ENCODE measurements around the gene ITCH.
"Not testable (repeated sequence)": the region's sequence is repeated elsewhere in the genome, so short reads cannot be mapped to it uniquely, and the experiment has no call there.

Gene ITCH

DNA sequence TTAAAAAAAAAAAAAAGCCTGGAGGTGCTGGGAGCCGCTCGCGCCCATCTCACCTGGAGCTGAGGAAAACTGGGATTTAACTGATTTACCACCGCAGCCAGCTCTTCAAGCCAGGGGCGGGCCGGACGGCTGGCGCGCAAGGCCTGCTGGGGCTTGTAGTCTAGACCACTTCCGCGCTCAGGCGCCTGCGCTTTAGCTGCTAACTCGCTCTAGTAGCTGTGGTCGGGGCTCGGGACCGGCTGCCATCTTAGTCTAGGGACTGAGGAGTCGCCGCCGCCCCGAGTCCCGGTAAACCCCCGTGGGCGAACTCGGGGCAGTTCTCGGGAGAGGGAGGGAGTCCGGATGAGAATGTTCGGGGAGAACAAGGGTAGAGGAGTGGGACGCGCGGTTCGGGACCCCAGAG, at the start of gene ITCH:
ITCH (plus strand) TSS at position 212 of the 403 bp plus-strand sequence. CDS start 30,539 bp downstream, outside the sequence.
- peak; percentile 95 to 97 for DNase-seq

DNA sequence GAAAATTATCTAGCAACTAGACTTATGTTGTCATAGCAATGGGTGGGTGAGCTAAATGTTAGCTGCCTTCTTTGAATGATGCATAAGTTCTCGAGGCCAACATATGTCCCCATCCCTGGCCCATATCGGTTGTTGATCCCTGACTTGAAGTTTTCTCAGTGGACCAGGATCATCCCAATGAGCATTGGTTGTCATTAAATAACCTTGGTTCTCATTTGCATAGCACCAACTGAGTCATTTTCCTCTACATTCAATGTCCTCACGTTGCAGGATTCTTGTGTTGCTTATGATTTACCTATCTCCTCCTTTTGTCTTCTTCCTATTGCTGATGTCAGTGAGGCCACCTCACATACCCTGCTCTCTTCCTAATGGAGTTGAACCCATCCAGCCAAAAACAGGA, 47.8 kb upstream of the ITCH start:
- DNase-seq, result no peak

DNA sequence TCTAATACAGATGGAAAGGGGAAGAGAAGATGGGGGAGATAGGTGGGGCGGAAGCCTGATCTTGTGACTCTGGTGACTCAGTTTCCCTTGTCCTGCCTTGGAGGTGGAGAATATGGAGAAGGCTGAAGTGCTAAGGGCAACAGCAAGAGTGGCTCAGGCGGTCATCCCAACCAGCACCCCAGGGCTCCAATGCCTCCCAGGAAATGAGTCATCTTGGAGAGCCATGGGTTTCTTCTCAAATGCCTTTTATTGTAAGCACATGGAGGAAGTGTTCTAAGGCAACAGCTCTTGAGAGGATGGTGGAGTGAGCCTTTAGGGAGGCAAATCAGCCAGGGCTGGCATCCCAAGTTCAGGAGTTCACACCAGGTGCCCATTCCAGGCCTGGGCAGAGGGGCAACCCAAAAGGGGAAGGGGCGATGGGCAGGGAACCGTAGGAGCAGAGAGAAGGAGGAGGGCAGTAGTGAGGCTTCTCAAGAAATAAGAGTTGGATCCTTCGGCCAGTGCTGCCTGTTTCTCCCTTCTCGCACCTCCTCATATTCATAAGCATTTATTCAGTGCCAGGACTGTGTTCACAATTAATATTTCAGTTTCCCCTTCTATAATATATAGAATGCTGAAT, 46.8 kb upstream of the ITCH start:
- DNase-seq, result no peak

DNA sequence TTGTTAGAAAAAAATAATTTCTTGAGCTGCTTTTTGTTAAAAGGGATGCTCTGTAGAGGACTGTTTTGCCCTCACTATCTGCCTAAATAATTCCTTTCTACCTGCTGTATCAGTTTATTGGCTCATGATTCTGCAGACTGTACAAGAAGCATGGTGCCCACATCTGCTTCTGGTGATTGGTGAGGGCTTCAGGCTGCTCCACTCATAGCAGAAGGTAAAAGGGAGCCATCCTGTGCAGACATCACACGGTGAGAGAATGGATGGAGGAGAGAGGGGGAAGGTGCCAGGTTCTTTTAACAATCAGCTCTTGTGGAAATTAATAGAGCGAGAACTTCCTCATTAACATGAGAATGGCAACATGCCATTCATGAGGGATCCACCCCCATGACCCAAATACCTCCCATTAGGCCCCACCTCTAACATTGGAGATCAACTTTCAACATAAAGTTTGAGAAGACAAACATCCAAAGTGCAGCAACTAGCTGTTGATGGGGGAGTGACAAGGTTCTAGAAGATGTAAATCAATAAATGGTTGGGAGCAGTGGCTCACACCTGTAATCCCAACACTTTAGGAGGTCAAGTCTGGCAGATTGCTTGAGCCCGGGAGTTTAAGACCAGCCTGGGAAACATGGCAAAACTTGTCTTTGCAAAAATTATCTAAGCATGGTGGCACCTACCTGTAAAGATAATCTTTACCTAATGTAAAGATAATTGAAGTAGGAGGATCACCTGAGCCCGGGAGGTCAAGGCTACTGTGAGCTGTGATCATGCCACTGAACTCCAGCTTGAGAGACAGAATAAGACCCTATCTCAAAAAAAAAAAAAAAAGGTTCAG, 44.2 kb upstream of the ITCH start:
- DNase-seq, result no peak

DNA sequence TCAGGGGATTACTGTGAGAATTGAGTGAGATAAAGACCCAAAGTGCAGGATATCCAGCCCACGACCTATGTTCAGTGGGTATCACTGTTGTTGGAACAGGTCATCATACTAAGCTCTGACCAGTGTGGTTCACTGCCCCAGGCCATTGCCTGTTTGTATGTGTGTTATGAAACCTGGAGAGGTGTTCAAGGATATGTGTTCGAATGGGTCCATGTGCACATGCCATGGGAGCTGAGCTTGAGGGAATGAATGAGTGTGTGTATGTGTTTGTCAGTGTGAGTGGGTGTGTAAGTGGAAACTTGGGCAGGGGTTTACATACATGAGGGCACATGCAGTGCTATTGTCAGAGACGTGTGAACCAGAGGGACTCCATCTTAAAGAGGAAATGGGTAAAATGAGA, 42.2 kb upstream of the ITCH start:
- no peak for DNase-seq

DNA sequence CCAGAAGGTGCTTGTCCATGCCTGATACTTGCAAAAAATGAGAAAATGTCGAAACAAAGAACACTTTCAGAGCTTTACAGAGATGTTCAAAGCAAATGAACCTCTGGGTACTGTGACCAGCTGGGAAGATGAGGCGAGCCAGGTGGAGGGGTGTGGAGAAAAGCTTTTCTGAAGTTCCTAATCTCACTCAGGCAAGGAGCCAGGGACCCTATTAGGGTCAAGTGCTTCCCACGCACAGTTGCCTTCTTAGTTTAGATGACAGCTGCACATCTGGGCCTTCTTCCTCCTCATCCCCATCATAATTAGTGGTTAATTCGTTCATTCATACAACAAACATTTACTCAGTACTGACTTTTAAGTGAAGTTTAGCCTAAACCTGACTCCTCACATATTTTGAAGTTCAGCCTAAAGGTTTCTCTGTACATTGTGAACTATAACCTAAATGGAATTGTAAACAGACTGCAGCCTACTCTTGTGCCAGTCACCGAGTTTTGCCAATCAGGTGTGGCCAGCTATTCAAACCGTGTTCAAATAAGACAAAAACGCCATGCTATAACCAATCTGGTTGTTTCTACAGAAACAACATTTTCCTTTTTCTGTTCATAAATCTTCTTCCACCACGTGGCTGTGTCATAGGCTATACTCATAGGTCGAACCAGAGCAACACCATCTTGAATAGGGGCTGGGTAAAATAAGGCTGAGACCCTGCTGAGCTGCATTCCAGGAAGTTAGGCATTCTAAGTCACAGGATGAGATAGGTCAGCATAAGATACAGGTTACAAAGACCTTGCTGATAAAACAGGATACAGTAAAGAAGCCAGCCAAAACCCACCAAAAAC, 40.6 kb upstream of the ITCH start:
- no peak for DNase-seq

DNA sequence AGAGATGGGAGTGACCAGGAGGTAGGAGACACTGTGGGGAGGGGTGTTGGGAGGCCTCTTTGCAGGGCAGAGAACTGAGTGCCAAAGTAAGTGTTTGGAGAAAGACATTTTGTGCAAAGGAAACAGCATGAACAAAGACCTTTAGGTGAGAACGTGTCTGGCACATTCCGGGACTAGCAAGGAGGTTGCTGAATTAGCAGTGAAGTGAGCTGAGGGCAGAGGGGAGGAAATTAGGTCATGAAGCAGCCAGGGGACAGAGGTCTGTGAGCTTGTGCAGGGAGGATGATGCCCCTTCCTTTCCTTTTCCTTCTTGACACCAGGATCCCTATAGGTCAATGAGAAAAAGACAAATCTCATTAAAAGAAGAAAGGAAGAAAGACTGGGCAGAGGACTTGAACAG, 38.5 kb upstream of the ITCH start:
- DNase-seq, result no peak

DNA sequence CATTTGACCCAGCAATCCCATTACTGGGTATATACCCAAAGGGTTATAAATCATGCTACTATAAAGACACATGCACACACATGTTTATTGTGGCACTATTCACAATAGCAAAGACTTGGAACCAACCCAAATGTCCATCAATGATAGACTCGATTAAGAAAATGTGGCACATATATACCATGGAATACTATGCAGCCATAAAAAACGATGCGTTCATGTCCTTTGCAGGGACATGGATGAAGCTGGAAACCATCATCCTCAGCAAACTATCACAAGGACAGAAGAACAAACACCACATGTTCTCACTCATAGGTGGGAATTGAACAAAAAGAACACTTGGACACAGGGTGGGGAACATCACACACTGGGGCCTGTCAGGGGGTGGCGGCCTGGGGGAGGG, 34.9 kb upstream of the ITCH start:
- DNase-seq, result not testable (repeated sequence)

DNA sequence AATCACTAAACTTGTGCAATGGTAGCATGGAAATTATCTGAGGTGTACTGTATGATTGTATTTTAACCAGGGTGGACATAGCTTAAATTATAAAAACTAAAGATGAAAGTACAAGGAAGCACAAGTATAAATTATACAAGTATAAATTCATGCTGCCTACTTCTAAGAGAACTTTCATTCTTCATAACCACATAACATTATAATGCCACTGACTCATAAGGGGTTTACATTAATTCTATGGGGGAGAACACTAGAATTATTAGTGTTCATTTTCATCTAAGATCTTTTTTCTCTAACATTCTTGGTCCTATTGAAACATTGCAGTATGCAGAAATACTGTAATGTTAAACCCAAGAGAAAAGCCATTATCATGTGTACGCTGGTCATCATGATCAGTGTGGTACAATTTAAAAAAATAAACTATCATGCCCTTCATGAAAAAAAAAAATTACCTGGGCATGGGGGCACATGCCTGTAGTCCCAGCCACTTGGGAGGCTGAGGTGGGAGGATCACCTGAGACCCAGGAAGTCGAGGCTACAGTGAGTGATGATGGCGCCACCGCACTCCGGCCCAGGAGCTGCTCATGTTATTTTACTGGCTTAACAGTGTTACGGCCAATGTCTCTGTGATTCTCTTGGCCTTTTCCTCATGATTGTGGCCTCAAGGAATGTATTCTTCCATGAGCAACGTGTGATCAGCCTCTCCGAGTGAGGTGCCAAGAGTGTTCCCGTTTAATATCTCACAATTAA, 34.0 kb upstream of the ITCH start:
- DNase-seq, result no peak

DNA sequence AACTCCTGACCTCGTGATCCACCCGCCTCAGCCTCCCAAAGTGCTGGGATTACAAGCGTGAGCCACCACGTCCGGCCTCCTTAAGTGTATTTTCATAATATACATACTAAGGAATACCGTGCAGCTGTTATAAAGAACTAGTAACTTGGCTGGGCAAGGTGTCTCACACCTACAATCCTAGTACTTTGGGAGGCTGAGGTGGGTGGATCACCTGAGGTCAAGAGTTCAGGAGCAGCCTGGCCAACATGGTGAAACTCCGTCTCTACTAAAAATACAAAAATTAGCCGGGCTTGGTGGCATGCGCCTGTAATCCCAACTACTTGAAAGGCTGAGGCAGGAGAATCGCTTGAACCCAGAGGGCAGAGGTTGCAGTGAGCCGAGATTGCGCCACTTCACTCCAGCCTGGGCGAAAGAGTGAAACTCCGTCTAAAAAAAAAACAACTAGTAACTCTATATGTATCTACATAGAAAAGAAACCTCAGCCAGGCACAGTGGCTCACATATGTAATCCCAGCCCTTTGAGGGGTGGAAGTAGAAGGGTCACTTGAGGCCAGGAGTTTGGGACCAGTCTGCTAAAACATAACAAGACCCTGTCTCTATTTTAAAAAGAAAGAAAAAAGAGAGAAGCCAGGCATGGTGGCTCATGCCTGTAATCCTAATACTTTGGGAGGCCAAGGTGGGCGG, 32.1 kb upstream of the ITCH start:
- DNase-seq, result not testable (repeated sequence)

DNA sequence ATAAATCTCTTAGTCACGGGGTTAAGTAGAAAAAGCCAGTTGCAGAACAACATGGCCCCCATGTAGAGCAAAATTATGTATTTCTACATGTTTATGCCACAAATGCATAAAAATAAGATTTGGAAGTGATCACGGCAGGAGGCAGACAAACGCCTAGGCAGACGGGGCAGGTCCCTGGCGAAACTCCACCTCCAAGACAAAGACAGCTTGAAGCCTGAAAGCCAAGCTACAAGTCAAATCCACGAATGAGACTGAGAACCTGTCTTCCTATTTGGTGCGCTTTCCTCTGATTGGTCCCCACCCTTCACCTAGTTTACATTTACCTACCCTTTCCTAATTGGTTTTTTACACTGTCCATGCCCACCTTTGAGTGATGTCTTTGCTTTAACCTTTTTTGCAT, 31.2 kb upstream of the ITCH start:
- DNase-seq, result no peak

DNA sequence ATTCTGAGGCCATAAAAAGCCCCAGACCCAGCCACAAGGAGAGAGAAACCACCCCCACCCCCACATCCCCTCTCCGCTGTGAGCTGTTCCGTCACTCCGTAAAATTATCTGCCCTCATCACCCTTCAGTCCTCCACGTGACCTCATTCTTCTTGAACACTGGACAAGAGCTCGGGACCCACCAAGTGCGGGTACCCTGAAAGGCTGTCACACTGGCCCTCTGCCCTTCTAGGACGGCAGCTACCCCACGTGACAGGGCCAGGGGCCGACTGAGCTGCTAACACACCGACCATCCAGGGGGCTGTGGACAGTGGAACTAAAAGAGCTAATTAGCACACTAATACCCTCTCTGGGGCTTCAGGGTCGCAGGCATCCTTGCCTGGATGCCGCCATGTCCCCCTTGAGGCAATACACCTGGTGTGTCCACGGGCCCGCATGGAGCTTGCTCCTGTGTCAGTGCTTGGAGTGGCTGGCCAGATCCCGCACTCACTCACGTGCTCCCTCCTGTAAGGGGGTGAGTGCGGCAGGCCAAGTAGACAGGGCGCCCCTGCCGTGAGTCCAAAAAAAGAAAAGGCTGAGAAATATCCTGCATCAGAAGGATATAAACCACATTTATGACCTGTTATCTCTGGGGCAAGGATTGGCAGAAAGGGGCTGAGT, 30.7 kb upstream of the ITCH start:
- DNase-seq, result no peak

DNA sequence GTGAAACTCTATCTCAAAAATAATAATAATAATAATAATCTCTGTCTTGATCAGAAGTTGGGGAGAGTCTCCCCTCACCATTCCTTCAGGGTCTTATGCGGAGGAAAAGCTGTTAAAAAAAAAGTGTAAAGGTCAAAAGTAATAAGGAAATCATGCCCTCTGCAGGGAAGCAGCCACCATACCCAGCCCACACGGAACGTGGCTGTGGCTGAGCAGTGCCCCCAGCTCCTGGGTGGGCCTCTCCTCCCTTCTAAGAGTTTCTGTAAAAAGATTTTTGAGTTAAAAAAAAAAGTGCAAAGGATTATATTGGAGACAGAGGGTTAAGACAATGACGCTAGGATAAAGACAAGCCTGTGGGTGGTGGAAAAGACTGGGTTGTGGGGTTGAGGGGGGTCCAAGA, 29.3 kb upstream of the ITCH start:
- no peak for DNase-seq

DNA sequence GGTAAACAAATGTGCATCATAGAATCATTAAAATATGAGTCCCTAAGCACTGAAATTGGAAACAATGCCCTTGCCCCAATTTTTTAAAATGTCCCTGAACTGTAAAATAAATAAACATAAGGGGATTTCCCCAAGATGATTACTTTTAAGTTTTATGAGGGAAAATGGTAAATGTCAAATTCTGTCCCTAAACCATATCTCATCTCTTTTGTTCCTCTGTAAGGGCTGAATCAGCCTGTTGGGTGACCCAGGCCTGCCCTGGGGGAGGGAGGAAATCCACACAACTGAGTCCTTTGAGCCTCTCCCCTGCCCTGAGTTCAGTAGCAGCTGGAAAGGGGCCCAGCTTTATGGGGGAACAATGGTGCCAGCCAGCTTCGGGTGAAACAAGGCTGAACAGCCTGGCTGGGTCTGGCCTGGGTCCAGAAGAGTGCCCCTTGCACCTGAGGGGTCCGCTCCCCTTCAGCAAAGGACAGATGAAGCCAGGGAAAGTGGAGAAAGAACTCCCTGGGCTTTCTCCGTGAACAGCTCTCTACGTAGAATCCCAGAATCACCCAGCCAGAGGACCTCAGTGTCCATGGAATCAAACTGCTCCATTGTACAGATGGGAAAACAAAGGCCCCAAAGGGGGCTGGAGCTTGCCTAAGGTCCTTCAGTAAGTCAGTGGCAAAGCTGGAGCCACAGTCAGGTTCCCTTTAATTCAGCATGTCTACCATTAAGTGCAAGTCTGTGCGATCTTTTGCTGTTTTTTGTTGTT, 28.2 kb upstream of the ITCH start:
- DNase-seq, result no peak

DNA sequence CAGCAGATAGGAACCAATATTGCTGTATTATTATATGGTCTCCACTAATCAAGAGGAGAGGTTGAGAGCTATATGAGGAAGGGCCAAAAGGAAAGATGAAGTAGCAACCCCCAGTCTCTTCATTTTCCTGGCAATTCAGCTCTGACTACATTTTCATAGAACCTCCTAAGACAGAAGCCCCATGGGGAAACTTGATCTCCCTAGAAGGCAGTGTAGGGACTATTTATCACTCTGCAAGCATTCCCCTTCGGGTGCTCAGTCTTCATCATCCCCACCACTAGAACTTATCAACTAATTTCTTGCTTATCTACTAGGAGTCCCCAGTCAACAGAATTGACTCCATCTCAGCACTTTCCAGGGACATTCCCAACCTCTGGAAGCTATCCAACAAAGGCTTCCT, 25.5 kb upstream of the ITCH start:
- DNase-seq, result no peak

DNA sequence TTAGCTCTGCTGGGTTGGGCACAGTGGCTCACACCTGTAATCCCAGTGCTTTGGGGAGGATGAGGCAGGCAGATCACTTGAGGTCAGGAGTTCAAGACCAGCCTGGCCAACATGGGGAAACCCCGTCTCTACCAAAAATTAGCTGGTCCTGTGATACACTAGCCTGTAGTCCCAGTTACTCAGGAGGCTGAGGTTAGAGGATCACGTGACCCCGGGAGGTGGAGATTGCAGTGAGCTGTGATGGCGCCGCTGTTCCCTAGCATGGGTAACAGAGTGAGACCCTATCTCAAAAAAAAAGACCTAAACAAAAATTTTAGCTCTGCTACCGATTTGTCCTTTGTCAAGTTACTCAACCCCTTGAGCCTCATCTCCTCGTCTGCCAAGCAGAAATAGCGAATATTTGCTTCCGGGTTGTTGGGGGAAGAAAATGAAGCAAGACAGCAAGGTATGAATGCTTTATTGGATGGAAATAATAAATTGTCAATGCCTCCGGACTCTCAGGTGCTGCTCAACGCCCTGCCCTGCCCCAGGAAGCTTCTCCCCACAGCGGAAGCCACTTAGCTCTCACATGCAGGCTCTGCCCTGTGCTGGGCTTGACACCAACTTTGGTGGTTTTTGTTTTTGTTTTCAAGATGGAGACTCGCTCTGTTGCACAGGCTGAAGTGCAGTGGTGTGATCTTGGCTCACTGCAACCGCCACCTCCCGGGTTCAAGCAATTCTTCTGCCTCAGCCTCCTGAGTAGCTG, 24.9 kb upstream of the ITCH start:
- DNase-seq, result no peak

DNA sequence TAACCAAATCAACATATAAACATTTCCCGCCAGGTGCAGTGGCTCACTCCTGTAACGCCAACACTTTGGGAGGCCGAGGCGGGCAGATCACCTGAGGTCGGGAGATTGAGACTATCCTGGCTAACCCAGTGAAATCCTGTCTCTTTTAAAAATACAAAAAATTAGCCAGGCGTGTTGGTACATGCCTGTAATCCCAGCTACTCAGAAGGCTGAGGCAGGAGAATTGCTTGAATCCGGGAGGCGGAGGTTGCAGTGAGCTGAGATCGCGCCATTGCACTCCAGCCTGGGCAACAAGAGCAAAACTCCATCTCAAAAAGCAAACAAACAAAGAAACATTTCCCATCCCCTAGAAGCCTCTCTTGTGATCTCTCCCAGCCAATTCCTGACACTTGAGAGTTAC, 22.3 kb upstream of the ITCH start:
- DNase-seq, result not testable (repeated sequence)

DNA sequence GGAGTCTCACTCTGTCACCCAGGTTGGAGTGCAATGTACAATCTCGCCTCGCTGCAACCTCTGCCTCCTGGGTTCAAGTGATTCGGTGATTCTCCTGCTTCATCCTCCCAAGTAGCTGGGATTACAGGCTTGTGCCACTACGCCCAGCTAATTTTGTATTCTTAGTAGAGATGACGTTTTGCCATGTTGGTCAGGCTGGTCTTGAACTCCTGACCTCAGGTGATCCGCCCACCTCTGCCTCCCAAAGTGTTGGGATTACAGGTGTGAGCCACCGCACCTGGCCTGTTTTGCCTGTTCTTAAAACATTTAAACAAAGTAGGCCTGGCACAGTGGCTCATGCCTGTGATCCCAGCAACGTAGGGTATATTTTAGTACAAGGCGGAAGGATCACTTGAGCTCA, 21.9 kb upstream of the ITCH start:
- DNase-seq, result not testable (repeated sequence)

DNA sequence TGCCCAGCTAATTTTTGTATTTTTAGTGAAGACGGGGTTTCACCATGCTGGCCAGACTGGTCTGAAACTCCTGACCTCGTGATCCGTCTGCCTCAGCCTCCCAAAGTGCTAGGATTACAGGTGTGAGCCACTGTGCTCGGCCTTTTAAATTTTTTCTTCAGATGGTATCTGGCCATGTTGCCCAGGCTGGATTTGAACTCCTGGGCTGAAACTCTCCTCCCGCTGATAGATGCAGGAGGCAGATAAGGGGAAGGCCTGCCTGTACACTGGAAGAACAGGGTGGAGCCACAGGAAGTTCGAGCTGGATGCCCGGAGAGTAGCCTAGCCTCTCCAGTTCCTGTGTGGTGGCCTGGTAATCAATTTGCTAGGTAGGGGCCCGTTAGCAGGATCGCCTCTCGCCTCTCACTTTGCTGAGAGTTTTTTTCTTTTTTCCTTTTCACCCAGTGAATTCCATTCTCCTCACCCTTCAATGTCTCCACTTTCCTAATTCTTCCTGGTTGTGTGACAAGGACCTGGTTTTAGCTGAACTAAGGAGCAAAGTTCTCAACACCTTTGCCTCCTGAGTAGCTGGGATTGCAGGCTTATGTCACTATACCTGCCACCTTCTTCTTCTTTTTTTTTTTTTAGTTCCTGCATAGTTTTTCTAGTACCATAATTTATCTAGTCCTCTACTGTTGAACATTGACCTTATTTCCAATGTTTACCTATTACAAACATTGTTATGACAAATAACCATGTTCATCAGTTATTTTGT, 19.4 kb upstream of the ITCH start:
- no peak for DNase-seq
